ENCODE data around the gene CNTNAP3. TPM values are rescaled to one million over a fixed set of nuclear protein-coding genes. Genes with fewer than 3 reads are reported as not detected.
A peak's percentile ranks its signal among the peaks of the same experiment; 100 is the strongest.
"Not testable (repeated sequence)": the region's sequence is repeated elsewhere in the genome, so short reads cannot be mapped to it uniquely, and the experiment has no call there.

CNTNAP3 gene
- total RNA-seq (2016; rRNA removed; fragmentation: Illumina TruSeq; extraction: Trizol) (0.84 TPM in 1 of 2 replicates, not detected in the other), polyA plus RNA-seq (2011; rRNA removed) (4.5 and 4.8 TPM in 2 replicates), polyA minus RNA-seq (2011; rRNA and poly(A)+ RNA removed; ENCODE audit: low replicate concordance) (12.0 TPM in 1 of 2 replicates, not detected in the other), Bru-seq, nascent RNA (percentile 19 among the genes with signal in this experiment), BruChase-seq, experiment 1, labeled RNA remaining after a 6-hour chase (percentile 24 among the genes with signal in this experiment), BruChase-seq, experiment 2, labeled RNA remaining after a 2-hour chase (percentile 23 among the genes with signal in this experiment)
- 0.35 and 0.40 TPM in 2 replicates for total RNA-seq (2016; cell fraction: cytosol; rRNA removed; fragmentation: Illumina TruSeq; extraction: Trizol; ENCODE audit: low read depth)
- 0.30 and 0.95 TPM in 2 replicates for total RNA-seq (2016; cell fraction: insoluble cytoplasmic fraction; rRNA removed; fragmentation: Illumina TruSeq; extraction: Trizol)
- 0.22 and 0.62 TPM in 2 replicates for total RNA-seq (2016; cell fraction: membrane; rRNA removed; fragmentation: Illumina TruSeq; extraction: Trizol)
- total RNA-seq (2016; cell fraction: nucleus; rRNA removed; fragmentation: Illumina TruSeq; extraction: Trizol), result 2.3 and 2.4 TPM in 2 replicates
- polyA plus RNA-seq (2011; cell fraction: cytosol; rRNA removed), result 0.86 and 2.8 TPM in 2 replicates
- polyA plus RNA-seq (2011; cell fraction: nucleus; rRNA removed), result 15.6 and 21.6 TPM in 2 replicates
- polyA plus RNA-seq (2012), result 2.7 and 2.8 TPM in 2 replicates
- 0.07 and 0.16 TPM in 2 replicates for polyA plus RNA-seq (2016; cell fraction: cytosol; fragmentation: Illumina TruSeq; extraction: Trizol; ENCODE audit: low read depth)
- 0.23 and 0.41 TPM in 2 replicates for polyA plus RNA-seq (2016; cell fraction: insoluble cytoplasmic fraction; fragmentation: Illumina TruSeq; extraction: Trizol; ENCODE audit: low read depth)
- 0.11 and 0.17 TPM in 2 replicates for polyA plus RNA-seq (2016; cell fraction: membrane; fragmentation: Illumina TruSeq; extraction: Trizol; ENCODE audit: low read depth)
- 4.0 and 4.7 TPM in 2 replicates for polyA plus RNA-seq (2016; cell fraction: nucleus; fragmentation: Illumina TruSeq; extraction: Trizol; ENCODE audit: insufficient read depth, low read depth)
- polyA minus RNA-seq (2011; cell fraction: cytosol; rRNA and poly(A)+ RNA removed), result 0.49 and 0.88 TPM in 2 replicates
- 28.0 and 28.3 TPM in 2 replicates for polyA minus RNA-seq (2011; cell fraction: nucleus; rRNA and poly(A)+ RNA removed)
- long read RNA-seq, experiment 1, result 0 reads
- long read RNA-seq, experiment 2, result 0 reads

GRCh38 chr9:39287980-39288379 is at the start of gene CNTNAP3:
CNTNAP3 (minus strand) TSS chr9:39288167; CDS start chr9:39288064, 103 bp downstream.
- intact Hi-C loops (cut with micrococcal nuclease; ENCODE audit: unreplicated experiment); H3K27ac ChIP-seq (ENCODE audit: extremely low read length, insufficient read depth, low read length); H3K79me2 ChIP-seq (ENCODE audit: insufficient read depth, low read length); ATAC-seq; H2AFZ ChIP-seq (ENCODE audit: low read length); H3K4me3 ChIP-seq (replicated peaks in 1 of 3; ENCODE audit: insufficient read depth in 1 of 3, low read depth in 2 of 3, low read length in 3 of 3); H3K4me1 ChIP-seq (ENCODE audit: insufficient read depth, low read length); POLR2A ChIA-PET; CTCF ChIA-PET (ENCODE audit: low intra/inter-chr PET ratio, low total read pairs); H3K9me3 ChIP-seq (ENCODE audit: low read length); in situ Hi-C loops (cut with HindIII; ENCODE audit: extremely low pct_ligation_motif_present, low pct_unique_long_range_greater_than_20kb); H3K36me3 ChIP-seq (replicated peaks in 1 of 2; ENCODE audit: control insufficient read depth in 1 of 2, insufficient read depth in 2 of 2, low read length in 2 of 2); FAIRE-seq; H3K27me3 ChIP-seq (ENCODE audit: control insufficient read depth in 1 of 2, insufficient read depth in 2 of 2, low read length in 2 of 2); H3K9ac ChIP-seq (ENCODE audit: insufficient read depth, low read depth, low read length); H3K4me2 ChIP-seq (ENCODE audit: low read depth, low read length); DNase-seq (ENCODE audit: low spot score); BruUV-seq (replicated peaks); H4K20me1 ChIP-seq (ENCODE audit: insufficient read depth, low read length): not testable (repeated sequence)
- no CpG with 5 or more reads among the region's 42 CpGs for WGBS (ENCODE audit: low lambda C conversion rate)

- H3K27me3 ChIP-seq (ENCODE audit: control insufficient read depth in 1 of 2, insufficient read depth in 2 of 2, low read length in 2 of 2); H4K20me1 ChIP-seq (ENCODE audit: insufficient read depth, low read length); H3K4me2 ChIP-seq (ENCODE audit: low read depth, low read length); H3K9me3 ChIP-seq (ENCODE audit: low read length); in situ Hi-C loops (cut with HindIII; ENCODE audit: extremely low pct_ligation_motif_present, low pct_unique_long_range_greater_than_20kb); intact Hi-C loops (cut with micrococcal nuclease; ENCODE audit: unreplicated experiment); H3K79me2 ChIP-seq (ENCODE audit: insufficient read depth, low read length); FAIRE-seq; CTCF ChIA-PET (ENCODE audit: low intra/inter-chr PET ratio, low total read pairs); BruUV-seq (replicated peaks); H3K4me1 ChIP-seq (ENCODE audit: insufficient read depth, low read length); DNase-seq (ENCODE audit: low spot score); H3K36me3 ChIP-seq (replicated peaks in 1 of 2; ENCODE audit: control insufficient read depth in 1 of 2, insufficient read depth in 2 of 2, low read length in 2 of 2); POLR2A ChIA-PET; H3K9ac ChIP-seq (ENCODE audit: insufficient read depth, low read depth, low read length); H3K4me3 ChIP-seq (replicated peaks in 1 of 3; ENCODE audit: insufficient read depth in 1 of 3, low read depth in 2 of 3, low read length in 3 of 3); H3K27ac ChIP-seq (ENCODE audit: extremely low read length, insufficient read depth, low read length); H2AFZ ChIP-seq (ENCODE audit: low read length): not testable (repeated sequence)
- 0% methylated on average over 1 of the region's 4 CpGs for WGBS (ENCODE audit: low lambda C conversion rate)
- peak; percentile 49; the same call in 1 of the 3 replicates for ATAC-seq
Observed at GRCh38 chr9:39279995-39280394, 8.0 kb downstream of the CNTNAP3 start.

GRCh38 chr9:39242513-39242912 is 45.5 kb downstream of the CNTNAP3 start:
- H4K20me1 ChIP-seq (ENCODE audit: insufficient read depth, low read length); CTCF ChIA-PET (ENCODE audit: low intra/inter-chr PET ratio, low total read pairs); in situ Hi-C loops (cut with HindIII; ENCODE audit: extremely low pct_ligation_motif_present, low pct_unique_long_range_greater_than_20kb); H2AFZ ChIP-seq (ENCODE audit: low read length); H3K9me3 ChIP-seq (ENCODE audit: low read length); H3K36me3 ChIP-seq (replicated peaks in 1 of 2; ENCODE audit: control insufficient read depth in 1 of 2, insufficient read depth in 2 of 2, low read length in 2 of 2); FAIRE-seq; H3K4me3 ChIP-seq (replicated peaks in 1 of 3; ENCODE audit: insufficient read depth in 1 of 3, low read depth in 2 of 3, low read length in 3 of 3); H3K79me2 ChIP-seq (ENCODE audit: insufficient read depth, low read length); H3K27me3 ChIP-seq (ENCODE audit: control insufficient read depth in 1 of 2, insufficient read depth in 2 of 2, low read length in 2 of 2); ATAC-seq; H3K27ac ChIP-seq (ENCODE audit: extremely low read length, insufficient read depth, low read length); intact Hi-C loops (cut with micrococcal nuclease; ENCODE audit: unreplicated experiment); H3K4me2 ChIP-seq (ENCODE audit: low read depth, low read length); H3K4me1 ChIP-seq (ENCODE audit: insufficient read depth, low read length); H3K9ac ChIP-seq (ENCODE audit: insufficient read depth, low read depth, low read length); BruUV-seq (replicated peaks); POLR2A ChIA-PET; DNase-seq (ENCODE audit: low spot score): not testable (repeated sequence)
- no CpG with 5 or more reads among the region's 4 CpGs for WGBS (ENCODE audit: low lambda C conversion rate)
